ENCODE measurements around the gene RIMS3. TPM values are rescaled to one million over a fixed set of nuclear protein-coding genes. Genes with fewer than 3 reads are reported as not detected.

RIMS3 gene
- total RNA-seq, 1 donor from 2014 or later: 4.3 TPM

DNA sequence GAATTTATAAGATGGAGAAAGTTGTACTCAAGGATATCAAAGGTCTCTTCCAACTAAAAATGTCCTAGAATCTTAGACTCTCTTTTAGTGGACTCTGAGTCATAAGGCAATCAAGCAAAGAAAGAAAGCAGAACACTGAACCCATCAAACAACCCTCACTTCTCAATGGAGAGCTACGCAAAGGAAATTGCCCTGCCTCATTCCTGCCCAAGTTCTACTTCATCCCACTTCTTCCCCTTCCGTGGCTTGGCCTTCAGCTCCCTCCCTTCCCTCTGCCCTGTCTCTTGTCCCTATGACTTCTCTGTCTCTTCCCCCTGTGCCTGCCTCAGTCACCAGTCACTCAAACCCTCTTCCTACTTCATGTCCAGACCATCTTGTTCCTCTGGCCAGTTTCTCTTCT lies 58.5 kb downstream of the RIMS3 start:
- Histone ChIP-seq H3K27me3 (ENCODE audit: insufficient read depth, low read length) (peaks cover 3% of the 10 kb centered on the region), H3K4me3 (ENCODE audit: insufficient read depth, low read depth, low read length) (no peak overlapping the region), H3K27ac (ENCODE audit: low read depth, low read length) (no peak overlapping the region), H3K36me3 (ENCODE audit: insufficient read depth, low read length) (no peaks in the 10 kb centered on the region), H2AFZ (ENCODE audit: low read depth, low read length) (no peak overlapping the region), H3K4me1 (ENCODE audit: insufficient read depth, low read length) (no peaks in the 10 kb centered on the region), H4K20me1 (ENCODE audit: insufficient read depth, low read length) (no peaks in the 10 kb centered on the region), H3K4me2 (ENCODE audit: low read length) (no peak overlapping the region), H3K9me3 (ENCODE audit: insufficient read depth, low read depth, low read length) (no peaks in the 10 kb centered on the region), H3K79me2 (ENCODE audit: insufficient read depth, low read length) (no peaks in the 10 kb centered on the region), H3K9ac (ENCODE audit: low read length) (no peak overlapping the region)
- Mint-ChIP-seq H3K9me3 (ENCODE audit: unreplicated experiment) (no peaks in the 10 kb centered on the region), H3K27ac (ENCODE audit: unreplicated experiment) (no peak overlapping the region), H3K4me1 (ENCODE audit: low read depth, unreplicated experiment) (no peaks in the 10 kb centered on the region), H3K36me3 (ENCODE audit: low read depth, unreplicated experiment) (no peaks in the 10 kb centered on the region), H3K27me3 (ENCODE audit: low read depth, unreplicated experiment) (peaks cover 10% of the 10 kb centered on the region), H3K4me3 (ENCODE audit: unreplicated experiment) (no peak overlapping the region)
- FAIRE-seq (no peak), DNase-seq (ENCODE audit: low read depth) (no peak)
- TF ChIP-seq, protein P1, sequence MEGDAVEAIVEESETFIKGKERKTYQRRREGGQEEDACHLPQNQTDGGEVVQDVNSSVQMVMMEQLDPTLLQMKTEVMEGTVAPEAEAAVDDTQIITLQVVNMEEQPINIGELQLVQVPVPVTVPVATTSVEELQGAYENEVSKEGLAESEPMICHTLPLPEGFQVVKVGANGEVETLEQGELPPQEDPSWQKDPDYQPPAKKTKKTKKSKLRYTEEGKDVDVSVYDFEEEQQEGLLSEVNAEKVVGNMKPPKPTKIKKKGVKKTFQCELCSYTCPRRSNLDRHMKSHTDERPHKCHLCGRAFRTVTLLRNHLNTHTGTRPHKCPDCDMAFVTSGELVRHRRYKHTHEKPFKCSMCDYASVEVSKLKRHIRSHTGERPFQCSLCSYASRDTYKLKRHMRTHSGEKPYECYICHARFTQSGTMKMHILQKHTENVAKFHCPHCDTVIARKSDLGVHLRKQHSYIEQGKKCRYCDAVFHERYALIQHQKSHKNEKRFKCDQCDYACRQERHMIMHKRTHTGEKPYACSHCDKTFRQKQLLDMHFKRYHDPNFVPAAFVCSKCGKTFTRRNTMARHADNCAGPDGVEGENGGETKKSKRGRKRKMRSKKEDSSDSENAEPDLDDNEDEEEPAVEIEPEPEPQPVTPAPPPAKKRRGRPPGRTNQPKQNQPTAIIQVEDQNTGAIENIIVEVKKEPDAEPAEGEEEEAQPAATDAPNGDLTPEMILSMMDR (IDR thresholded peaks at IDR 0.05; ENCODE audit: insufficient read depth, low read depth, low read length): no peak
- no peak for TF ChIP-seq EZH2 (IDR thresholded peaks at IDR 0.05; ENCODE audit: insufficient read depth, low read length)

DNA sequence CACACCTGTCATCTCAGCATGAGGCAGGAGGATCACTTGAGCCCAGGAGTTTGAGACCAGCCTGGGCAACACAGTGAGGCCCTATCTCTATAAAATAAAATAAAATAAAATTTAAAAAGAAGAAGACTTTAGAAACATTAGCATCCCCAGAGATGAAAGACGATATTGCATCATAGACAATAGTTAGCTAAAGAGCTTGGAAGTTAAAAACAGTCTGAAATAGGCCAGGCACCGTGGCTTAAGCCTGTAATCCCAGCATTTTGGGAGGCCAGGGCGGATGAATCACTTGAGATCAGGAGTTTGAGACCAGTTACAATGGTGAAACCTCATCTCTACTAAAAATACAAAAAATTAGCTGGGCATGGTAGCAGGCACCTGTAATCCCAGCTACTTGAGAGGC lies 59.3 kb downstream of the RIMS3 start:
- Histone ChIP-seq H2AFZ (ENCODE audit: low read depth, low read length) (no peak overlapping the region), H3K27me3 (ENCODE audit: insufficient read depth, low read length) (peaks cover 3% of the 10 kb centered on the region), H3K4me3 (ENCODE audit: insufficient read depth, low read depth, low read length) (no peak overlapping the region), H3K79me2 (ENCODE audit: insufficient read depth, low read length) (no peaks in the 10 kb centered on the region), H4K20me1 (ENCODE audit: insufficient read depth, low read length) (no peaks in the 10 kb centered on the region), H3K4me2 (ENCODE audit: low read length) (no peak overlapping the region), H3K9ac (ENCODE audit: low read length) (no peak overlapping the region), H3K27ac (ENCODE audit: low read depth, low read length) (no peak overlapping the region), H3K36me3 (ENCODE audit: insufficient read depth, low read length) (no peaks in the 10 kb centered on the region), H3K9me3 (ENCODE audit: insufficient read depth, low read depth, low read length) (no peaks in the 10 kb centered on the region), H3K4me1 (ENCODE audit: insufficient read depth, low read length) (no peaks in the 10 kb centered on the region)
- TF ChIP-seq, protein P1 (IDR thresholded peaks at IDR 0.05; ENCODE audit: insufficient read depth, low read depth, low read length): no peak
- no peak for TF ChIP-seq EZH2 (IDR thresholded peaks at IDR 0.05; ENCODE audit: insufficient read depth, low read length)
- Mint-ChIP-seq H3K4me1 (ENCODE audit: low read depth, unreplicated experiment) (no peaks in the 10 kb centered on the region), H3K27me3 (ENCODE audit: low read depth, unreplicated experiment) (peaks cover 10% of the 10 kb centered on the region), H3K36me3 (ENCODE audit: low read depth, unreplicated experiment) (no peaks in the 10 kb centered on the region), H3K9me3 (ENCODE audit: unreplicated experiment) (no peaks in the 10 kb centered on the region), H3K4me3 (ENCODE audit: unreplicated experiment) (no peak overlapping the region), H3K27ac (ENCODE audit: unreplicated experiment) (no peak overlapping the region)
- FAIRE-seq (no peak), DNase-seq (ENCODE audit: low read depth) (no peak)

DNA sequence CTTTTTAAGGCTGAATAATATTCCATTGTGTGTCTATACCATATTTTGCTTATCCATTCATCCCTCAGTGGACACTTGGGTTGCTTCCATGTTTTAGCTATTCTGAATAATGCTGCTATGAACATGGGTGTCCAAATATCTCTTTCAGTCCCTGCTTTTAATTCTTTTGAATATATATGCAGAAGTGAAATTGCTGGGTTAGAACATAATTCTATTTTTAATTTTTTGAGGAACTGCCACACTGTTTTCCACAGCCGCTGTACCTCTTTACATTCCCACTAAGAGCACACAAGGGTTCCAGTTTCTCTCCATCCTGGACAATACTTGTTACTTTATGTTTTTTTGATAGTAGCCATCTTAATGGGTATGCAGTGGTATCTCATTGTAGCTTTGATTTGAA lies 65.6 kb downstream of the RIMS3 start:
- H3K36me3 Mint-ChIP-seq (ENCODE audit: low read depth, unreplicated experiment): no peaks in the 10 kb centered on the region
- H4K20me1 ChIP-seq (ENCODE audit: insufficient read depth, low read length): no peaks in the 10 kb centered on the region
- H3K9ac ChIP-seq (ENCODE audit: low read length): no peak overlapping the region
- H3K79me2 ChIP-seq (ENCODE audit: insufficient read depth, low read length): no peaks in the 10 kb centered on the region
- H3K4me3 ChIP-seq (ENCODE audit: insufficient read depth, low read depth, low read length): no peak overlapping the region
- H3K4me1 ChIP-seq (ENCODE audit: insufficient read depth, low read length): no peaks in the 10 kb centered on the region
- H3K27ac ChIP-seq (ENCODE audit: low read depth, low read length): no peak overlapping the region
- no peaks in the 10 kb centered on the region for H3K4me1 Mint-ChIP-seq (ENCODE audit: low read depth, unreplicated experiment)
- TF ChIP-seq, protein P1 (IDR thresholded peaks at IDR 0.05; ENCODE audit: insufficient read depth, low read depth, low read length): no peak
- no peak for TF ChIP-seq EZH2 (IDR thresholded peaks at IDR 0.05; ENCODE audit: insufficient read depth, low read length)
- no peak overlapping the region for H3K4me3 Mint-ChIP-seq (ENCODE audit: unreplicated experiment)
- no peak for FAIRE-seq
- H2AFZ ChIP-seq (ENCODE audit: low read depth, low read length): no peak overlapping the region
- no peak overlapping the region for H3K4me2 ChIP-seq (ENCODE audit: low read length)
- no peaks in the 10 kb centered on the region for H3K9me3 Mint-ChIP-seq (ENCODE audit: unreplicated experiment)
- peaks cover 3% of the 10 kb centered on the region for H3K27me3 ChIP-seq (ENCODE audit: insufficient read depth, low read length)
- H3K36me3 ChIP-seq (ENCODE audit: insufficient read depth, low read length): no peaks in the 10 kb centered on the region
- DNase-seq (ENCODE audit: low read depth): no peak
- no peak overlapping the region for H3K27ac Mint-ChIP-seq (ENCODE audit: unreplicated experiment)
- H3K27me3 Mint-ChIP-seq (ENCODE audit: low read depth, unreplicated experiment): peaks cover 16% of the 10 kb centered on the region
- no peaks in the 10 kb centered on the region for H3K9me3 ChIP-seq (ENCODE audit: insufficient read depth, low read depth, low read length)
